Sigmoid colon (tissue), 4 donors: Measurements from ENCODE around the gene CDK14.

ENCODE experiments used
- EP300 ChIP-seq, 4 donors: sonication (generic); formaldehyde crosslinking; IDR thresholded peaks; one replicate each; pipeline ENCODE4 v1.6.1; 2017; ENCODE audit warnings: antibody characterized with exemption in 4 of 4
- POLR2A ChIP-seq, 2 donors: fragments of 450-650 bp; IDR thresholded peaks; one replicate each; pipeline ENCODE4 v1.6.1; 2016; ENCODE audit warnings: antibody characterized with exemption in 2 of 2, mild to moderate bottlenecking in 2 of 2, moderate library complexity in 2 of 2
- POLR2AphosphoS5 ChIP-seq, 4 donors: sonication (generic); formaldehyde crosslinking; IDR thresholded peaks; one replicate each; pipeline ENCODE4 v1.6.1; 2017; ENCODE audit warnings: antibody characterized with exemption in 4 of 4
- TF ChIP-seq, protein P1 (sequence below), 4 experiments: fragments of 450-650 bp in 3 of 4; fragments of 200-600 bp in 1 of 4; IDR thresholded peaks; one replicate each; pipeline ENCODE4 v1.5.1; 2016 to 2019; ENCODE audit warnings: antibody characterized with exemption in 4 of 4, mild to moderate bottlenecking in 3 of 4, moderate library complexity in 2 of 4

DNA sequence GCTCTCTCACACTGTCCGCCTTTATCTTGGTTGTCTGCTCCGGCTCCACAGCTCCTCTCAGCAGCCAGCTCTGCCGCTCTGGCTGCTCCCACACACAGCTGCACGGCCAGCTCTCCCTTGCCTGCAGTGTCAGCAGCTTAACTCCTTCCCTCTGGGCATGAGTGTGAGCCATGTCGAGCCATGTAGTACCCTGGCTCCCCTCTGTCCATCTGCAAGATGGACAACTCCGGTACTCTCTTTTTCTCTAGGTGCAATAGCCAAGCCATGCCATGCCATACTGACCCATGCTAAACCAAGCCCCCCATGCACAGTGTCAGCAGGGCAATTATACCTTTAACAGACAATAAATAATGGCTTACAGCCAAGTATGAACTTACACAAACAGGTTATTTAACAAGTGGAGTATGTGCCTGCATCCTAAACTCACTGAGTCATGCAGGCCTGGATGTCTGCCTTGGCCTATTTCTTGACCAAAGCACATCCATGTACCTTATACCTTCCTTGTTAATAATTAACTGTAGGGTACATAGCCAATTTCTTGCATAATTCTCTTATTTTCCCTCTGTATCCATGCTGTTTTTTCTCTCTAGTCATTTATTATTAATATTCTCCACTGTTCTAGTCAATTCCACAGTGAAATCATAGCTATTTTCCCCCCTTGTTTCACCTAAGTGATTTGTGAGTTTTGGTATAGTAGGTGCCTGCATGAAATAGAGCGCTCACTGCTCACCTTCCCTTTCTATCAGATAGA is 170.9 kb downstream of the CDK14 start:
- TF ChIP-seq, protein P1, sequence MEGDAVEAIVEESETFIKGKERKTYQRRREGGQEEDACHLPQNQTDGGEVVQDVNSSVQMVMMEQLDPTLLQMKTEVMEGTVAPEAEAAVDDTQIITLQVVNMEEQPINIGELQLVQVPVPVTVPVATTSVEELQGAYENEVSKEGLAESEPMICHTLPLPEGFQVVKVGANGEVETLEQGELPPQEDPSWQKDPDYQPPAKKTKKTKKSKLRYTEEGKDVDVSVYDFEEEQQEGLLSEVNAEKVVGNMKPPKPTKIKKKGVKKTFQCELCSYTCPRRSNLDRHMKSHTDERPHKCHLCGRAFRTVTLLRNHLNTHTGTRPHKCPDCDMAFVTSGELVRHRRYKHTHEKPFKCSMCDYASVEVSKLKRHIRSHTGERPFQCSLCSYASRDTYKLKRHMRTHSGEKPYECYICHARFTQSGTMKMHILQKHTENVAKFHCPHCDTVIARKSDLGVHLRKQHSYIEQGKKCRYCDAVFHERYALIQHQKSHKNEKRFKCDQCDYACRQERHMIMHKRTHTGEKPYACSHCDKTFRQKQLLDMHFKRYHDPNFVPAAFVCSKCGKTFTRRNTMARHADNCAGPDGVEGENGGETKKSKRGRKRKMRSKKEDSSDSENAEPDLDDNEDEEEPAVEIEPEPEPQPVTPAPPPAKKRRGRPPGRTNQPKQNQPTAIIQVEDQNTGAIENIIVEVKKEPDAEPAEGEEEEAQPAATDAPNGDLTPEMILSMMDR (IDR thresholded peaks at IDR 0.05) = no peak
- TF ChIP-seq POLR2A (IDR thresholded peaks at IDR 0.05) (no peak), POLR2AphosphoS5 (IDR thresholded peaks at IDR 0.05) (no peak), EP300 (IDR thresholded peaks at IDR 0.05) (no peak)
